Coronary artery (tissue), 2 donors: Measurements from ENCODE around the gene COL28A1.

ENCODE experiments used
- DNase-seq: peaks from one replicate; pipeline ENCODE4 v3.0.0-alpha.2; 2017; ENCODE audit warnings: low spot score
- H3K27ac ChIP-seq, 2 donors: fragments of 200-600 bp; sonication (generic); one replicate each; pipeline ENCODE4 v1.5.1; 2016 to 2019
- H3K4me3 ChIP-seq: fragments of 200-600 bp; sonication (generic); 2 replicates; pipeline ENCODE4 v1.5.1; 2016; ENCODE audit warnings: mild to moderate bottlenecking, moderate library complexity
- CTCF ChIP-seq: fragments of 200-600 bp; sonication (generic); IDR thresholded peaks from one replicate; pipeline ENCODE4 v1.5.1; 2019; ENCODE audit warnings: antibody characterized with exemption

COL28A1 gene

GRCh38 chr7:7321681-7322080 is 214.0 kb downstream of the COL28A1 start:
- Histone ChIP-seq H3K27ac (no peak overlapping the region), H3K4me3 (no peak overlapping the region)
- no peak for DNase-seq
- TF ChIP-seq CTCF, result no peak

- no peak for TF ChIP-seq CTCF
Measured at GRCh38 chr7:7318601-7319000, 217.1 kb downstream of the COL28A1 start.

GRCh38 chr7:7317850-7318249 is 217.8 kb downstream of the COL28A1 start:
- H3K4me3 ChIP-seq, result no peak overlapping the region
- TF ChIP-seq CTCF, result no peak
- no peak for DNase-seq
- H3K27ac ChIP-seq, result no peak overlapping the region

More at GRCh38 chr7:7318601-7319000, 217.1 kb downstream of the COL28A1 start:
- no peak overlapping the region for H3K27ac ChIP-seq
- no peak overlapping the region for H3K4me3 ChIP-seq
- DNase-seq, result no peak

- TF ChIP-seq CTCF, result no peak
- Histone ChIP-seq H3K4me3 (no peak overlapping the region), H3K27ac (no peak overlapping the region)
- no peak for DNase-seq
Measured at GRCh38 chr7:7315851-7316250, 219.8 kb downstream of the COL28A1 start.

- TF ChIP-seq CTCF, result no peak
- no peak overlapping the region for H3K27ac ChIP-seq
- no peak for DNase-seq
- no peak overlapping the region for H3K4me3 ChIP-seq
Measured at GRCh38 chr7:7312323-7312722, 223.3 kb downstream of the COL28A1 start.

GRCh38 chr7:7311001-7311400 is 224.7 kb downstream of the COL28A1 start:
- TF ChIP-seq CTCF, result no peak
- DNase-seq, result no peak
- no peak overlapping the region for H3K4me3 ChIP-seq
- H3K27ac ChIP-seq, result no peak overlapping the region

- no peak for TF ChIP-seq CTCF
- DNase-seq, result no peak
- no peak overlapping the region for H3K4me3 ChIP-seq
- H3K27ac ChIP-seq, result no peak overlapping the region
Measured at GRCh38 chr7:7309203-7309602, 226.5 kb downstream of the COL28A1 start.
